Measurements from ENCODE around the gene CDKAL1.

DNA sequence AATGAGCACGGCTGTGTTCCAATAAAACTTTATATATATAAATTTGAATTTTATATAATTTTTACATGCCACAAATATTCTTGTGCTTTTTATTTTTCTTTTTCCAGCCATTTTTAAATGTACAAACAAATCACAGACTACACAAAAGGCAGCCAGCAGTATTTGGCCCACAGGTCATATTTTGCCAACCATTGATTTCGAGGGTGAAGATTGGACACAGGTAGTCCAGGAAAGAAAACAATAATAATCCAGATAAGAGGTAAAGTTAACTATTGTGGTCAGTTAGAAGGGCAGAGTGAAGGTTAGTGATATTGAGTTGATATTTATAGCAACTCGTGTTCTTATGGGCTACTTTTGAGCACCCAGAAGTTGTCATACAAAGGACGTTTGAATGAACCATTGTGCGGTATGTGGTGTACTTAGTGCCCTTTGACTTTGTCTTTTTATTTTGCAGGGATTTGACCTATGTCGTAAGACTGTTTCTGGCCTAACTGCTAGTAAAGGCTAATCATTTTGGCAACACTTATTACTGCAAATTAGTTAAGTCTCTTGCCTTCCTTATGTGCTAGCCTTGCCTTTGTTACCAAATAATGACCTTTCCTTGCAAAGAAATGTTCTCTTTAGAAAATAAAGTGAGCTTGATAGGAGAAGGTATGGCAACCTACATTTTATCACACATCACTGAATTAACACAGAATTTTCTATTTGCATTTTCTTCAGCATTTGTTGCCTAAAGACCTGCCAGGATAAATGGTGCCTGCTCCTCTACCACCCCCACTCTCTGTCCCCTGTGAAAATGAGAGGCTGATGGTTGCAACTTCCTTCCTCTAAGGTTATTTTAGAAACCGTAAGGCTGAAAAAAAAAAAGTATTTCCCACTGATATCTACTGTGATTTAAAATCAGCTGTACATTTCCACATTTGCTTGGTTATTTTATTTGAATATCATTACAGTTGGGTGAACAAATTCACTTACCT, 565.4 kb downstream of the CDKAL1 start:
- TF ChIP-seq, protein P1, sequence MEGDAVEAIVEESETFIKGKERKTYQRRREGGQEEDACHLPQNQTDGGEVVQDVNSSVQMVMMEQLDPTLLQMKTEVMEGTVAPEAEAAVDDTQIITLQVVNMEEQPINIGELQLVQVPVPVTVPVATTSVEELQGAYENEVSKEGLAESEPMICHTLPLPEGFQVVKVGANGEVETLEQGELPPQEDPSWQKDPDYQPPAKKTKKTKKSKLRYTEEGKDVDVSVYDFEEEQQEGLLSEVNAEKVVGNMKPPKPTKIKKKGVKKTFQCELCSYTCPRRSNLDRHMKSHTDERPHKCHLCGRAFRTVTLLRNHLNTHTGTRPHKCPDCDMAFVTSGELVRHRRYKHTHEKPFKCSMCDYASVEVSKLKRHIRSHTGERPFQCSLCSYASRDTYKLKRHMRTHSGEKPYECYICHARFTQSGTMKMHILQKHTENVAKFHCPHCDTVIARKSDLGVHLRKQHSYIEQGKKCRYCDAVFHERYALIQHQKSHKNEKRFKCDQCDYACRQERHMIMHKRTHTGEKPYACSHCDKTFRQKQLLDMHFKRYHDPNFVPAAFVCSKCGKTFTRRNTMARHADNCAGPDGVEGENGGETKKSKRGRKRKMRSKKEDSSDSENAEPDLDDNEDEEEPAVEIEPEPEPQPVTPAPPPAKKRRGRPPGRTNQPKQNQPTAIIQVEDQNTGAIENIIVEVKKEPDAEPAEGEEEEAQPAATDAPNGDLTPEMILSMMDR (IDR thresholded peaks at IDR 0.05) = no peak
- TF ChIP-seq POLR2A (IDR thresholded peaks at IDR 0.05) = no peak
- peak in 2 of 3 donors; percentile 34 to 37 for TF ChIP-seq POLR2AphosphoS5 (IDR thresholded peaks at IDR 0.05)
